Stimulated activated CD4-positive, alpha-beta T cell treated with anti-CD3 and anti-CD28 coated beads, Interleukin-2, amount 100 ng/mL, for 4 hours (primary cell): ENCODE data around the gene OSBPL5.
"Not testable (repeated sequence)": the region's sequence is repeated elsewhere in the genome, so short reads cannot be mapped to it uniquely, and the experiment has no call there.

Experiments used
- DNase-seq: peaks from one replicate; pipeline ENCODE4 v3.0.0-alpha.2; 2020; ENCODE audit warnings: low read depth

Gene OSBPL5

GRCh38 chr11:3181725-3182461 is 16.8 kb upstream of the OSBPL5 start:
- no peak for DNase-seq

- no peak for DNase-seq
Measured at GRCh38 chr11:3180869-3181268, 15.8 kb upstream of the OSBPL5 start.

- DNase-seq, result no peak
Measured at GRCh38 chr11:3178349-3178748, 13.2 kb upstream of the OSBPL5 start.

DNA sequence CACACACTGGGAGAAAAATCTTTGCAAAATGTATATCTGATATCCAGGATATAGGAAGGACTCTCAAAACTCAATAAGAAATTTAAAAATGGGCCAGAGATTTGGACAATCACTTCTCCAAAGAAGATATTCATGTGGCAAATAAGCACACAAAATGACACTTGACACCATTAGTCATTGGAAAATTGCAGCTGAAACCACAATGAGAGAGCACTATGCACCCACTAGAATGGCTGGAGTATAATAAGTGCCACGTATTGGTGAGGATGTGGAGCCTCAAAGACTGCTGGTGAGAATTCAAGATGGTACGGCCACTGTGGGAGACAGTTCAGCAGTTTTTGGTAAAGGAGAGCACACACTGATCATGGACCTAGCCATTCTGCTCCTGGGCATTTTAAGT is 12.8 kb upstream of the OSBPL5 start:
- no peak for DNase-seq

GRCh38 chr11:3176487-3176886 is 11.4 kb upstream of the OSBPL5 start:
- no peak for DNase-seq

DNA sequence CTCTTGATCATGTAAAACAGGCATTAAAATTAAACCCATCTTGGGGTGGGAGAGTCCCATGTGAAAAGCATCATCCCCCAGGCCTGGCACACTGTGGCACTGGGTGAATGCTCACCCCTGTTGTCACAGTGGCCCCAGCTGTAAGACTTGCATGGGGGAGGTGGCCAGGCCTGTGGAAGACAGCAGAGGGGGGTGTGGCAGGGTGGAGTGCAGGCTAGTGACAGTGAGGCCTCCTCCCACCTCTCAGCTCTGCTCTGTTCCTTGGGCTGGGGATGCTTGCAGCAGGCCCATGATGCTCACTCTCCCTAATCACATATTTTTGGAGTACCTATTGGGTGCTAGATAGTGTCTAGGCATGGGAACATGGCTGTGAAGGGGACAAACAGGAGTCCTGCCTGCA is 10.1 kb upstream of the OSBPL5 start:
- DNase-seq, result no peak

GRCh38 chr11:3174387-3174786 is 9.3 kb upstream of the OSBPL5 start:
- no peak for DNase-seq

GRCh38 chr11:3173795-3174194 is 8.7 kb upstream of the OSBPL5 start:
- no peak for DNase-seq

GRCh38 chr11:3171931-3172560 is 6.9 kb upstream of the OSBPL5 start:
- no peak for DNase-seq

DNA sequence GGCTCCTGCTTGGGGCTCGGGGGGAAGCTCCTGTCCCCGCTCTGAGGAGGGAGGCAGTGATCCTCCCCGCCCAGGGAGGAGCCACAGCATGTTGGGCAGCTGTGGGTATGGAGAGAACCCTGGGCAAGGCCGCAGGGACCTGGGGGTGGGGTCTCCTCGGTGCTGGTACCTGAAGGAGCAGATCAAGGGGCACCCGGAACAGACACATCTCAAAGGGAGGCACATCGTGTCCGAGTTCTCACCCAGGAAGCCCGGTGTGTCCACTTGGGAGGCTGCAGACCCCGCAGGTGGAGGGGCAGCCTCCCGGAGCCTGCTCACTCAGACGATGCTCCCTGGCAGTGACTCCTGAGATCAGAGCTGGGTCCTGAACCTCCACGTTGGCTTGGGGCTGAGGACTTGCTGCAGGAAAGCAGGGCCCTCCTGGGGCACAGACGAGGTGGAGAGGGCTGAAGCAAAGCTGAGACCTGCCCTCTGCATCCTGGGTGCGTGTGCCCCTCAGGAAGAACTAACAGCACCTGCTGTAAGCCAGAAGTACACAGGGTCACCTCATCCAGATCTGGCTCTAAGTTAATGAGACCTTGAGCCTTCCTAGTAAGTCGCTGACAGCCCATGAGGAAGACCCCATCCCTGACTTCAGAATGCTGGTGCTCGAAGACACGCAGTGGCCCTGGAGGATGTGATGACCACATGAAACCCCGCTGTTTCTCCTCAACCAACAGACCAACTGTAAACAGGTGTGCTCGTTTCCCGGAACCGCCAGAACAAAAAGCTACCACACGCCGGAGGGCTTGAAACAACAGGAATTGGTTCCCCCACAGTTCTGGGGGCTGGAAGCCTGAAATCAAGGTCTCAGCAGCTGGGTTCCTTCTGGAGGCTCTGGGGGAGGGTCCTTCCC is 5.9 kb upstream of the OSBPL5 start:
- no peak for DNase-seq

- DNase-seq, result no peak
Measured at GRCh38 chr11:3170044-3170755, 5.1 kb upstream of the OSBPL5 start.

GRCh38 chr11:3169255-3170043 is 4.3 kb upstream of the OSBPL5 start:
- peak; percentile 14 for DNase-seq

DNA sequence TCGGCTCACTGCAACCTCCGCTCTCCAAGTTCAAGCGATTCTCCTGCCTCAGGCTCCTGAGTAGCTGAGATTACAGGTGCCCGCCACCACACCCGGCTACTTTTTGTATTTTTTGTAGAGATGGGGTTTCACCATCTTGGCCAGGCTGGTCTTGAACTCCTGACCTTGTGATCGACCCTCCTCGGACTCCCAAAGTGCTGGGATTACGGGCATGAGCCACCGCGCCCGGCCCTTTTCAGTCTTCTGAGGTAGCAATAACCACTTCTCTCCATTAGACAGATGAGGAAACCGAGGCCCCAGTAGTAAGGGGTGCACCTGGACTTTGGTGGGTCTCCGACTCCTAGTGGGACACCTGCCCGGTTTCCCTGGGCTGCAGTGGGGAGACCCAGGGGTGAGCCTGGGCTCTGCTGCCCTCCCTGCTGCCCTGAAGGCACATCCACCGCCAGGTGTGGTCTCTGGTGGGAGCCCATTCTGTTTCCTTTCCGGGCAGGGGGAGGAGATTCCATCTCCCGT is 3.7 kb upstream of the OSBPL5 start:
- not testable (repeated sequence) for DNase-seq

GRCh38 chr11:3167143-3168119 is 2.3 kb upstream of the OSBPL5 start:
- DNase-seq, result no peak

- DNase-seq, result no peak
Measured at GRCh38 chr11:3166268-3167142, 1.4 kb upstream of the OSBPL5 start.

DNA sequence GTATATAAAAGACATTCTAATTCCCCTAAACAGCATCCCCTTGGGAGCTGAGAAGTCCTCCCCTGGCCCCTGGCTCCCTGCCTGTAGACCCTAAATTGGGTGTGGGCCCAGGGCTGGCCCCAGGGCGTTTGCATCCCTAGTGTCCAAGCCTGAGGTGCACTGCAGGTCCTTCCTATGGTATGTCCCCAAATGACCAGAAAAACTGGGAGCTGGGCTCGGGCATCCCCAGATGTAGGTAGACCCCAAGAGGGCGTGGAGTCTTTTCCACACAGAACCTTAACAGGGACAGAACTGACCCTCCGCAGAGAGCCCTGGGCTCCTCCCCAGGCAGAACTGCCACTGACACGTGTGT is 782 bp upstream of the OSBPL5 start:
- no peak for DNase-seq

DNA sequence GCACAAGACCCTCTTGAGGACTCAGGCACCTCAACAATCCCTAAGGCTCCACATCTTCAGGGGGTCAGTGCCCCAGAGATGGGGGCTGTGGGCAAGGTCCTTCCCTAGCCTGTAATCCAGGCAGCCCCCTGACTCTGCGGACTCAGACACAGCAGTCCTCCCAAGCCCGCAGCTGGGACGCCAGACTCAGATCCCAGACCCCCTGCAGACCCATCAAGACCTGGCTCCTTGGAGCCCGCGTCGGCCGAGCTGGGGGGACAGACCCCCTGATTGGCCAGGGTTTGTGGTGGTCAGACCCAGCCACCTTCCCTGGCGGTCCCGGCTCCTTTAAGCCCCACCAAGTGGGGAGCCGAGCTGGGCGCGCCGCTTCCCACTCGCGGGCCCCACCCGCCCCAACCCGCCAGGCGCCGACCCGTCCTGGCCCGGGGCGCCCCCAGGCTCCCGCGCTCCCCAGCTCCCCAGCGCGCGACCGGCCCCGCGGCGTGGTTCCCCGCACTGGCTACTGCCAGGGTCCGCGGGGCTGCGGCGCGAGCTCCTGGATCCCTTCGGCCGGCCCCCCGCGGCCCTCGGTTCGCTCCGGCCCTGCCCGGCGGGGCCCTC is 458 bp downstream of the OSBPL5 start:
- no peak for DNase-seq

DNA sequence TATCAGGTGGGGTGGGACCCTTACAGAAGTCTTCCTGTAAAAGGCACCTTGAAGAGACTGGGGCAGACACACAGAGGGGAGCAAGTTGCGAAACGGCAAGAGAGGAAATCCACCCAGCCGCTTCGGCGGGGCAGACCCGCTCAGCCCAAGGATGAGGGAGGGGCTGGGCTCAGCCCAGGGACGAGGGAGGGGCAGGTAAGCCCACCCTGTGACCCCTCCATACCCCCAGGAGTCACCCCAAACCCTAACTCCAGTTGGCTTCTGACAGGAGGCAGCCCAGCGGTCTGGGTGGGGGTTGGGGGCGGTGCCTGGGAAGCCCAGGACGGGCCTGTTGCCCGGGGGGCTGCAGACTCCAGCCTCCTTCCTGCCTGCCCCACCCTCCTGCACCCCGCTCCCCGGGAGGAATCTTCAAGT is 965 bp downstream of the OSBPL5 start:
- no peak for DNase-seq
